GM19025 (cell line): ENCODE results near the gene PPP1R12C.
"Not testable (repeated sequence)": the region's sequence is repeated elsewhere in the genome, so short reads cannot be mapped to it uniquely, and the experiment has no call there.

Experiments used
- ATAC-seq: cut with Tn5 transposase; IDR thresholded peaks from one replicate; pipeline ENCODE4 v1.9.1; 2021; ENCODE audit warnings: mild to moderate bottlenecking, low read depth, moderate library complexity; ENCODE audit not compliant: unreplicated experiment

The PPP1R12C gene

GRCh38 chr19:55116859-55117662, at the start of gene PPP1R12C:
TSS of gene PPP1R12C (minus strand) at chr19:55117637. CDS start at chr19:55117543, 94 bp downstream.
- ATAC-seq, result peak; percentile 16

- ATAC-seq, result peak; percentile 58
Observed at GRCh38 chr19:55166530-55167268, 49.3 kb upstream of the PPP1R12C start, which contains the start of gene DNAAF3. TSS of gene DNAAF3 (minus strand) at chr19:55166613. CDS start at chr19:55166413, 200 bp downstream.

GRCh38 chr19:55165952-55166529, 48.6 kb upstream of the PPP1R12C start:
- no peak for ATAC-seq

GRCh38 chr19:55161571-55162322, 44.3 kb upstream of the PPP1R12C start:
- no peak for ATAC-seq

GRCh38 chr19:55160986-55161365, 43.5 kb upstream of the PPP1R12C start:
- ATAC-seq, result no peak

GRCh38 chr19:55160128-55160985, 42.9 kb upstream of the PPP1R12C start:
- no peak for ATAC-seq

- no peak for ATAC-seq
Observed at GRCh38 chr19:55158848-55159749, 41.7 kb upstream of the PPP1R12C start.

- no peak for ATAC-seq
Observed at GRCh38 chr19:55158423-55158822, 41.0 kb upstream of the PPP1R12C start.

GRCh38 chr19:55157064-55157908, 39.8 kb upstream of the PPP1R12C start, which contains the start of gene TNNI3:
TSS of gene TNNI3 (minus strand) at chr19:55157732. CDS start at chr19:55157589, 143 bp downstream.
- ATAC-seq, result no peak

- no peak for ATAC-seq
Observed at GRCh38 chr19:55156202-55157063, 39.0 kb upstream of the PPP1R12C start.

GRCh38 chr19:55155784-55156183, 38.3 kb upstream of the PPP1R12C start:
- ATAC-seq, result not testable (repeated sequence)

- no peak for ATAC-seq
Observed at GRCh38 chr19:55153652-55154264, 36.3 kb upstream of the PPP1R12C start.

GRCh38 chr19:55152017-55152416, 34.6 kb upstream of the PPP1R12C start:
- ATAC-seq, result no peak

GRCh38 chr19:55149078-55150003, 31.9 kb upstream of the PPP1R12C start, which contains the start of gene TNNT1:
TSS of gene TNNT1 (minus strand) at chr19:55149206. CDS start at chr19:55147157, 2,049 bp downstream.
- no peak for ATAC-seq
